ENCODE measurements around the gene ANKRD18A.

Gene ANKRD18A

DNA sequence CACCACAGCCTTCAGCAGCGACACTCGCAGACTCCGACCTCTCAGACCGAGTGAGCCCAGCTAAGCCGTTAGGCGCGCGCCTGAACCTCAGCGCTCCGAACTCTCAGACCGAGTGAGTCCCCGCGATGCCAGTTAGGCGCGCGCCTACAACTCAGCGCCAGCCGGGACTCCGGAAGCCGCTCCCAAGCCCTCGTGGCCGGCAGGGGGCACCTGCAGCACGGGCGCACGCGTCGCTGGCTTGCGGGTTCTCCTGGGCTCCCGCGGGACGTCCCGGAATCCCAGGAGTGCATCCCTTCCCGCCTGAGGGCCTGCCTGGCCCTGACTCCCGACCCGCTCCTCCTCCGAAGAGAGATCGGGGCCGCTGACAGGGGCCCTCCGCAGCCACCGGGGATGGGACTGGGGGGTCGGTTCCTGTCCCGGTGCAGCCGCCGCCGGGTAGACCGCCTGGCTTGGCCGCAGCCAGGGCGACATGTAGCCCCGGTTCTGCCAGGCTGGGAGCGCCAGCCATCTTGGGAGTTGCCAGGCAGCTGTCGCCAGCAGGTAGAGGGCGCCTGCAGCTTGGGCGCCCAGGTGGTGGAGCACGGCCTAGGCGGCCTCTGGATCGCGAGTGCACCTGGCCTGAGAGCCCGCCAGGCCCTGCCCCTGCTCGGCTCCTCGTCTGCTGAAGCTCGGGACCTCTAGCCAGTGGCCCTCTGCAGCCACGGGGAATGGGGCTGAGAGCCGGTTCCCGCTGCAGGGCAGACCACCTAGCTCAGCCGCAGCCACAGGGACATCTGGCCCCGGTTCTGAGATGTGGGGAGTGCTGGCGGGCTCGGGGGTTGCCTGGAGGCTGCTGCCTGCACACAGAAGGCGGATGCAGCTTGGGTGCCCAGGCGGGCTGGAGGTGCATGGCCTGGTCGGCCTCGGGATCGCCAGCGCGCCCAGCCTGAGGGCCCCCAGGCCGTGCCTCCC is at the start of gene ANKRD18A:
TSS of gene ANKRD18A (minus strand) at position 114 of the 951 bp plus-strand sequence. CDS start 311 bp downstream, outside the sequence.
- no peaks in the 10 kb centered on the region for H3K9me3 ChIP-seq (ENCODE audit: insufficient read depth, low read length)
- H3K9me2 ChIP-seq (replicated peaks; ENCODE audit: insufficient read depth, low read length) = no peaks in the 10 kb centered on the region
- H3K79me2 ChIP-seq (ENCODE audit: insufficient read depth, low read length) = no peaks in the 10 kb centered on the region
- H3K27ac ChIP-seq (ENCODE audit: low read depth, low read length) = no peak within 1 kb of the TSS
- H3K9ac ChIP-seq (ENCODE audit: low read length) = no peak within 1 kb of the TSS
- no peak within 1 kb of the TSS for H2AFZ ChIP-seq (ENCODE audit: low read depth, low read length, severe bottlenecking)
- no peak within 1 kb of the TSS for H3K4me3 ChIP-seq (ENCODE audit: insufficient read depth, low read length, poor library complexity, severe bottlenecking)
- no peak within 1 kb of the TSS for H3K4me2 ChIP-seq (ENCODE audit: low read depth, low read length, poor library complexity, severe bottlenecking)
- H4K20me1 ChIP-seq (ENCODE audit: low read depth, low read length) = no peaks in the 10 kb centered on the region
- H3F3A ChIP-seq (ENCODE audit: insufficient read depth) = no peaks in the 10 kb centered on the region
- TF ChIP-seq, protein P1, sequence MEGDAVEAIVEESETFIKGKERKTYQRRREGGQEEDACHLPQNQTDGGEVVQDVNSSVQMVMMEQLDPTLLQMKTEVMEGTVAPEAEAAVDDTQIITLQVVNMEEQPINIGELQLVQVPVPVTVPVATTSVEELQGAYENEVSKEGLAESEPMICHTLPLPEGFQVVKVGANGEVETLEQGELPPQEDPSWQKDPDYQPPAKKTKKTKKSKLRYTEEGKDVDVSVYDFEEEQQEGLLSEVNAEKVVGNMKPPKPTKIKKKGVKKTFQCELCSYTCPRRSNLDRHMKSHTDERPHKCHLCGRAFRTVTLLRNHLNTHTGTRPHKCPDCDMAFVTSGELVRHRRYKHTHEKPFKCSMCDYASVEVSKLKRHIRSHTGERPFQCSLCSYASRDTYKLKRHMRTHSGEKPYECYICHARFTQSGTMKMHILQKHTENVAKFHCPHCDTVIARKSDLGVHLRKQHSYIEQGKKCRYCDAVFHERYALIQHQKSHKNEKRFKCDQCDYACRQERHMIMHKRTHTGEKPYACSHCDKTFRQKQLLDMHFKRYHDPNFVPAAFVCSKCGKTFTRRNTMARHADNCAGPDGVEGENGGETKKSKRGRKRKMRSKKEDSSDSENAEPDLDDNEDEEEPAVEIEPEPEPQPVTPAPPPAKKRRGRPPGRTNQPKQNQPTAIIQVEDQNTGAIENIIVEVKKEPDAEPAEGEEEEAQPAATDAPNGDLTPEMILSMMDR (IDR thresholded peaks at IDR 0.05; ENCODE audit: insufficient read depth, low read length, poor library complexity, severe bottlenecking) = no peak
- TF ChIP-seq EZH2phosphoT487 (conservative IDR thresholded peaks at IDR 0.05; ENCODE audit: low read length) = no peak
- H3K27me3 ChIP-seq (ENCODE audit: low read length) = no peaks in the 10 kb centered on the region
- H3K36me3 ChIP-seq (ENCODE audit: low read length) = no peaks in the 10 kb centered on the region

DNA sequence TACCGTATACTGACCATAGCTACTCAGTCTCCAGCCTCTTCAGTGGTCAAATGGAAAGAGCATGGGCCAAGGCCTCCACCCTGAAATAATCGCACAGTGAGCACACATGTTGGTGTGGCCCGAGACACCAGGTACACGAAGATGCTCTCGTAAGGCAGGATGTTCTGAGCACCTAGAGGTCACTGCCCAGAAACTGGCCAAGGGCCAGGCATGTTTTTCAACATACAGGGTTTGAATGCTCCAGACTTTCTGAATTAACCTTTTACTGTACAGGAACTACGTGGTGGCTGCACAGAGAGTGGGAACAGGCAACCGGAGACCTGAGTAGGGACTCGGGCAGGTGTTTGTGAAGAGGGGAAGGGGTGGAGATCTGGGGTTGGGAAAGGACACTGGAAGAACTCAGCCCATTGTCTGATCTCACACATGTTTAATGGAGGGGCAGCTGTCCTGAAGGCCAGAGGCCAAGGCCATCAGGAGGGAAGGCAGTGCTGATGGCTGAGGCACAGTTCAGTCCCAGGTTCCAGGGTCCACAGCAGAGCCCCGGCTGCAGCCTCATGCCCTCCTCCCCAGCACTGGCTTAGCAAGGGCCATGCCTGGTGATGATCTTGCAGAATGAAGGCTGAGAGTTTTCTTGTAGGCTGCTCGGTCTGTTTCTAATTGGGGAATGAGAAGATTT is 48.5 kb upstream of the ANKRD18A start:
- no peaks in the 10 kb centered on the region for H3F3A ChIP-seq (ENCODE audit: insufficient read depth)
- no peak overlapping the region for H3K4me3 ChIP-seq (ENCODE audit: insufficient read depth, low read length, poor library complexity, severe bottlenecking)
- no peaks in the 10 kb centered on the region for H3K9me2 ChIP-seq (replicated peaks; ENCODE audit: insufficient read depth, low read length)
- H3K9me3 ChIP-seq (ENCODE audit: insufficient read depth, low read length) = no peaks in the 10 kb centered on the region
- H4K20me1 ChIP-seq (ENCODE audit: low read depth, low read length) = no peaks in the 10 kb centered on the region
- H3K36me3 ChIP-seq (ENCODE audit: low read length) = no peaks in the 10 kb centered on the region
- no peak overlapping the region for H3K9ac ChIP-seq (ENCODE audit: low read length)
- no peaks in the 10 kb centered on the region for H3K79me2 ChIP-seq (ENCODE audit: insufficient read depth, low read length)
- no peak overlapping the region for H3K4me2 ChIP-seq (ENCODE audit: low read depth, low read length, poor library complexity, severe bottlenecking)
- no peaks in the 10 kb centered on the region for H3K27me3 ChIP-seq (ENCODE audit: low read length)
- H3K27ac ChIP-seq (ENCODE audit: low read depth, low read length) = no peak overlapping the region
- TF ChIP-seq, protein P1 (IDR thresholded peaks at IDR 0.05; ENCODE audit: insufficient read depth, low read length, poor library complexity, severe bottlenecking) = no peak
- TF ChIP-seq EZH2phosphoT487 (conservative IDR thresholded peaks at IDR 0.05; ENCODE audit: low read length) = no peak
- H2AFZ ChIP-seq (ENCODE audit: low read depth, low read length, severe bottlenecking) = no peak overlapping the region

DNA sequence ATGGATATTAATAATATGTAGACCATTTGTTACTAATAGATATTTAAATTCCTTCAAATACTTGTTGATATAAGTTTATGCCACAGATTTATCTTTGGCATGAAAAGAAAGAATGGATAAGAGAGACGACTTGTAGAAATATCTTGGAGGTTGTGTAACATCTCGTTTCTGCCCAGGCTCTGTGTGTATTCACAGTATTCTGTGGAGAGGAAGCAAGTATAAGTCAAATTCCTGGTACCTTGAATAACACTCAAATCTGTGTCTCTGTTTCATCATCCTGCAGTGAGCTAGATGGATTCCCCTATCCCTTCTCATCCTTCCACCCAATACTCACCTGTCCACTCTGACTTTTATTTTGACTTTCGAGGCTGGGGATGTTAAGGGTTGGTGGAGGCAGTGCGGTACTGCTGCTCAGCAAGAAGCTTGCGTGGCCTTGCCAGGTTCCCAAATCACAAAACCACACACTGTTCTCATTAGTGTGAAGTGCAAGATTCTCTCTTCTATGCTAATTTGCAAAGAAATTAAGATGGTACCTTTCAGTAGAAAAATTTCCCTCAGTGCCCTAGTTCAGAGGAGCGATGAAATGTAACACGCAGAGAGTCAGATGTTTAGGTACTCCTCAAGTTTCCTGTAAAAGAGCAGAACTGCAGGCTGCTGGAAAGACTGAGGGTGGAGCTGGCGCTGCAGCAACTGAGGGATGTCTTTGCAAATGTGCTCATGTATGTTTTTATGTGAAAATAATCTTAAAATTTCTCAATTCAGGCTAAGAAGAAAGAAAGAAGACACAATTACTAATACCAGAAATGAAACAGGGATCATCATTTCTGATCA is 42.6 kb upstream of the ANKRD18A start:
- TF ChIP-seq, protein P1 (IDR thresholded peaks at IDR 0.05; ENCODE audit: insufficient read depth, low read length, poor library complexity, severe bottlenecking) = no peak
- TF ChIP-seq EZH2phosphoT487 (conservative IDR thresholded peaks at IDR 0.05; ENCODE audit: low read length) = no peak
- H3K9ac ChIP-seq (ENCODE audit: low read length) = no peak overlapping the region
- no peaks in the 10 kb centered on the region for H3F3A ChIP-seq (ENCODE audit: insufficient read depth)
- H3K27me3 ChIP-seq (ENCODE audit: low read length) = no peaks in the 10 kb centered on the region
- H3K9me3 ChIP-seq (ENCODE audit: insufficient read depth, low read length) = no peaks in the 10 kb centered on the region
- H3K4me2 ChIP-seq (ENCODE audit: low read depth, low read length, poor library complexity, severe bottlenecking) = no peak overlapping the region
- H3K36me3 ChIP-seq (ENCODE audit: low read length) = no peaks in the 10 kb centered on the region
- H4K20me1 ChIP-seq (ENCODE audit: low read depth, low read length) = no peaks in the 10 kb centered on the region
- no peak overlapping the region for H3K4me3 ChIP-seq (ENCODE audit: insufficient read depth, low read length, poor library complexity, severe bottlenecking)
- no peaks in the 10 kb centered on the region for H3K79me2 ChIP-seq (ENCODE audit: insufficient read depth, low read length)
- H3K9me2 ChIP-seq (replicated peaks; ENCODE audit: insufficient read depth, low read length) = no peaks in the 10 kb centered on the region
- H2AFZ ChIP-seq (ENCODE audit: low read depth, low read length, severe bottlenecking) = no peak overlapping the region
- H3K27ac ChIP-seq (ENCODE audit: low read depth, low read length) = no peak overlapping the region
